PC-9 (cell line): ENCODE data around the gene AGRP. TPM values are rescaled to one million over a fixed set of nuclear protein-coding genes. Genes with fewer than 3 reads are reported as not detected.
A peak's percentile ranks its signal among the peaks of the same experiment; 100 is the strongest.

Experiments used
- BruUV-seq: library from RNA; stranded (reverse); fragments of 400-500 nt; replicated peaks from 2 replicates; lab custom pipeline; 2021; lab: Mats Ljungman, UMichigan
- CTCF ChIA-PET: fragments of 300-600 bp; sonication (Branson Sonifier 250); formaldehyde crosslinking; loops from one replicate; lab custom pipeline; 2022; ENCODE audit warnings: antibody characterized with exemption; lab: Charles Lee
- POLR2A ChIA-PET: fragments of 300-600 bp; sonication (Branson Sonifier 250); formaldehyde crosslinking; loops from one replicate; lab custom pipeline; 2022; ENCODE audit warnings: antibody characterized with exemption; ENCODE audit not compliant: unreplicated experiment; lab: Charles Lee
- DNase-seq, 2 experiments: peaks; one replicate each; pipeline versions ENCODE4 v3.0.0 to v3.0.0-alpha.2; 2015 to 2022; ENCODE audit warnings: mixed read lengths in 1 of 2
- H2AFZ ChIP-seq: fragments of 200-600 bp; sonication (generic); 2 replicates; pipeline ENCODE4 v1.8.1; 2017; ENCODE audit warnings: antibody characterized with exemption
- H3F3A ChIP-seq: fragments of 200-600 bp; sonication (generic); 2 replicates; pipeline ENCODE4 v1.8.1; 2017; ENCODE audit warnings: antibody characterized with exemption, mild to moderate bottlenecking, low read depth; ENCODE audit not compliant: insufficient read depth
- H3K27ac ChIP-seq: fragments of 200-600 bp; sonication (generic); 2 replicates; pipeline ENCODE4 v1.6.1; 2016; ENCODE audit warnings: mixed run types
- H3K27me3 ChIP-seq: fragments of 200-600 bp; sonication (generic); 2 replicates; pipeline ENCODE4 v1.6.1; 2016; ENCODE audit warnings: low read depth, mixed run types; ENCODE audit not compliant: insufficient read depth
- H3K36me3 ChIP-seq: fragments of 200-600 bp; sonication (generic); 2 replicates; pipeline ENCODE4 v1.6.1; 2016; ENCODE audit warnings: low read depth, mixed run types
- H3K4me1 ChIP-seq: fragments of 200-600 bp; sonication (generic); replicated peaks from 2 replicates; pipeline ENCODE4 v1.6.1; 2016; ENCODE audit warnings: mixed run types; ENCODE audit not compliant: insufficient read depth
- H3K4me2 ChIP-seq: fragments of 200-600 bp; sonication (generic); 2 replicates; pipeline ENCODE4 v1.6.1; 2017; ENCODE audit warnings: mixed run types
- H3K4me3 ChIP-seq: fragments of 200-600 bp; sonication (generic); 2 replicates; pipeline ENCODE4 v1.6.1; 2016; ENCODE audit warnings: mixed run types
- H3K79me2 ChIP-seq: fragments of 200-600 bp; sonication (generic); 2 replicates; pipeline ENCODE4 v1.6.1; 2017; ENCODE audit warnings: low read depth, mixed run types
- H3K9me2 ChIP-seq: fragments of 200-600 bp; sonication (generic); 2 replicates; pipeline ENCODE4 v1.8.1; 2017; ENCODE audit warnings: mild to moderate bottlenecking; ENCODE audit not compliant: insufficient read depth
- H3K9me3 ChIP-seq: fragments of 200-600 bp; sonication (generic); 2 replicates; pipeline ENCODE4 v1.8.1; 2016; ENCODE audit warnings: low read depth; ENCODE audit not compliant: insufficient read depth
- H4K20me1 ChIP-seq: fragments of 200-600 bp; sonication (generic); 2 replicates; pipeline ENCODE4 v1.8.1; 2017; ENCODE audit not compliant: insufficient read depth
- CTCF ChIP-seq: fragments of 200-600 bp; sonication (generic); conservative IDR thresholded peaks from 2 replicates; pipeline ENCODE4 v1.6.1; 2017; ENCODE audit warnings: mixed run types, antibody characterized with exemption, mild to moderate bottlenecking, moderate library complexity
- EZH2 ChIP-seq: fragments of 200-600 bp; sonication (generic); IDR thresholded peaks from 2 replicates; pipeline ENCODE4 v1.8.0; 2017; ENCODE audit warnings: antibody characterized with exemption, low read depth
- intact Hi-C: fragments of 100-400 bp; cut with micrococcal nuclease; formaldehyde crosslinking; loops from one replicate; pipeline ENCODE4 v1.10.0; 2022; ENCODE audit not compliant: unreplicated experiment
- total RNA-seq: library from RNA; stranded (reverse); gene quantifications from 2 replicates; pipeline ENCODE4 v1.2.3, GENCODE V29; 2021

The AGRP gene
- total RNA-seq, 1 experiment from 2014 or later: not detected

GRCh38 chr16:67481561-67482232 is 1.6 kb downstream of the AGRP start:
- peaks cover 42% of the 10 kb centered on the region for H3K79me2 ChIP-seq
- peaks cover 16% of the 10 kb centered on the region for H3K4me1 ChIP-seq
- H3F3A ChIP-seq: peaks cover 8% of the 10 kb centered on the region; the same call in 1 of the 2 replicates
- TSS peak; percentile 64 for BruUV-seq
- intact Hi-C loops: loop anchor here (10.0 kb wide), 1 partner anchor 83 kb away; the partner anchor contains the start of gene CTCF
- H3K4me3 ChIP-seq: peak overlapping the region; percentile 71
- ChIA-PET POLR2A (interaction anchor here (0.7 to 0.8 kb wide), 2 partner anchors 51 to 170 kb away, joined by 4 to 11 read pairs; partner anchors contain the start of gene HSD11B2), CTCF (interaction anchor here (0.6 to 2.3 kb wide), 6 partner anchors 18 to 304 kb away, joined by 3 to 17 read pairs (median 5); no protein-coding TSS in a partner anchor)
- H2AFZ ChIP-seq: peak overlapping the region; percentile 91
- no peaks in the 10 kb centered on the region for H3K9me2 ChIP-seq
- H3K27ac ChIP-seq: no peak overlapping the region; the same call in 1 of the 2 replicates
- no peak for TF ChIP-seq EZH2
- H3K27me3 ChIP-seq: no peaks in the 10 kb centered on the region
- H3K4me2 ChIP-seq: peak overlapping the region; percentile 86
- peaks cover 9% of the 10 kb centered on the region for H4K20me1 ChIP-seq
- DNase-seq: no peak
- no peaks in the 10 kb centered on the region for H3K36me3 ChIP-seq
- H3K9me3 ChIP-seq: no peaks in the 10 kb centered on the region

GRCh38 chr16:67480833-67481560 is 2.4 kb downstream of the AGRP start, which contains the start of gene ATP6V0D1:
Gene ATP6V0D1, minus strand, starts transcription at chr16:67481157. Its CDS starts 71 bp downstream, at chr16:67481086.
- peak within 1 kb of the TSS; percentile 93 for H2AFZ ChIP-seq
- CTCF ChIA-PET: interaction anchor here (0.6 to 2.3 kb wide), 6 partner anchors 19 to 304 kb away, joined by 3 to 17 read pairs (median 5); no protein-coding TSS in a partner anchor
- intact Hi-C loops: loop anchor here (10.0 kb wide), 1 partner anchor 84 kb away; the partner anchor contains the start of gene CTCF
- BruUV-seq: no TSS peak
- H3K27ac ChIP-seq: peak within 1 kb of the TSS; percentile 31
- POLR2A ChIA-PET: interaction anchor here (0.7 to 0.8 kb wide), 2 partner anchors 50 to 170 kb away, joined by 4 to 11 read pairs; partner anchors contain the start of gene HSD11B2
- TF ChIP-seq EZH2 (no peak), CTCF (peak; percentile 81)
- peak within 1 kb of the TSS; percentile 71 for H3K4me3 ChIP-seq
- H3K79me2 ChIP-seq: peaks cover 49% of the 10 kb centered on the region
- peaks cover 8% of the 10 kb centered on the region; the same call in 1 of the 2 replicates for H3F3A ChIP-seq
- peak within 1 kb of the TSS; percentile 97 for H3K4me2 ChIP-seq
- peak; percentile 92 to 98 for DNase-seq
- no peaks in the 10 kb centered on the region for H3K9me3 ChIP-seq
- no peaks in the 10 kb centered on the region for H3K36me3 ChIP-seq
- no peaks in the 10 kb centered on the region for H3K27me3 ChIP-seq
- peaks cover 14% of the 10 kb centered on the region for H3K4me1 ChIP-seq
- peaks cover 9% of the 10 kb centered on the region for H4K20me1 ChIP-seq
- H3K9me2 ChIP-seq: no peaks in the 10 kb centered on the region

DNA sequence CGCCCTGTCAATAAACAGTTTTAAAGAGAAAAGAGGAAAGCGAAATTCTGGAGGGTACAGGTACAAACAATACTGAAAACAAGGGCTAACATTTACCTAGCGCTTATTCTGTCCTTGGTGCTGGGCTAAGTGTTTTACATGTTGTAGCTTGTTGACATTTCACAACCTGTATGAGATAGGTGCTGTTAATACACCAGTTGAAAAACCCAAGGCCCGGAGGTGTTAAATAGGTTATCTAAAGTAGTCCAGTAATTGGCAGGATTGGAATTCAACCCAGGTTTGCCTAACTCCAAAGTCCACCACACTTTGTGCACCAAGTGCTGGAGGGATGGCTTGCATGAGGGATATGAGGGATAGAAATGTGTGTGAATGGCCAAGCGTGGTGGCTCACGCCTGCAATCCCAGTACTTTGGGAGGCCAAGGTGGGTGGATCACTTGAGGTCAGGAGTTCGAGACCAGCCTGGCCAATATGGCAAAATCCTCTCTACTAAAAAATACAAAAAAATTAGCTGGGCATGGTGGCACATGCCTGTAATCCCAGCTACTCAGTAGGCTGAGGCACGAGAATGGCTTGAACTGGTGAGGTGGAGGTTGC is 5.3 kb downstream of the AGRP start:
- POLR2A ChIA-PET: no interaction called here
- H3K4me2 ChIP-seq: no peak overlapping the region
- CTCF ChIA-PET: interaction anchor here (0.6 kb wide), 1 partner anchor 182 kb away, joined by 3 read pairs; the partner anchor contains the start of gene ACD

More for the DNA sequence above, 5.3 kb downstream of the AGRP start:
- peaks cover 8% of the 10 kb centered on the region; the same call in 1 of the 2 replicates for H3F3A ChIP-seq
- no peaks in the 10 kb centered on the region for H3K27me3 ChIP-seq
- no peak overlapping the region for H3K27ac ChIP-seq
- no peak for DNase-seq
- no peaks in the 10 kb centered on the region for H3K9me3 ChIP-seq
- H3K79me2 ChIP-seq: peaks cover 73% of the 10 kb centered on the region
- BruUV-seq: no TSS peak
- peaks cover 14% of the 10 kb centered on the region for H3K4me1 ChIP-seq
- no peak overlapping the region for H3K4me3 ChIP-seq
- peaks cover 26% of the 10 kb centered on the region for H4K20me1 ChIP-seq
- no peaks in the 10 kb centered on the region for H3K36me3 ChIP-seq
- TF ChIP-seq EZH2: no peak
- no peak for TF ChIP-seq CTCF
- no peak overlapping the region for H2AFZ ChIP-seq
- no peaks in the 10 kb centered on the region for H3K9me2 ChIP-seq
- intact Hi-C loops: no loop called here
